HFF-Myc (cell line): ENCODE results near the gene PDE7B.
A peak's percentile ranks its signal among the peaks of the same experiment; 100 is the strongest.

ENCODE experiments used
- DNase-seq: peaks from one replicate; pipeline ENCODE4 v3.0.0-alpha.2; 2011; ENCODE audit warnings: low read depth; ENCODE audit errors: extremely low read depth
- H3K4me3 ChIP-seq: replicated peaks from 2 replicates; pipeline ENCODE4 v1.5.1; 2011; ENCODE audit warnings: low read depth, mild to moderate bottlenecking, control low read depth, low read length
- TF ChIP-seq, protein P1 (sequence below): IDR thresholded peaks from 2 replicates; pipeline ENCODE4 v1.5.1; 2012; ENCODE audit warnings: mild to moderate bottlenecking, low read depth, low read length, control low read depth; ENCODE audit errors: missing control alignments

PDE7B gene

DNA sequence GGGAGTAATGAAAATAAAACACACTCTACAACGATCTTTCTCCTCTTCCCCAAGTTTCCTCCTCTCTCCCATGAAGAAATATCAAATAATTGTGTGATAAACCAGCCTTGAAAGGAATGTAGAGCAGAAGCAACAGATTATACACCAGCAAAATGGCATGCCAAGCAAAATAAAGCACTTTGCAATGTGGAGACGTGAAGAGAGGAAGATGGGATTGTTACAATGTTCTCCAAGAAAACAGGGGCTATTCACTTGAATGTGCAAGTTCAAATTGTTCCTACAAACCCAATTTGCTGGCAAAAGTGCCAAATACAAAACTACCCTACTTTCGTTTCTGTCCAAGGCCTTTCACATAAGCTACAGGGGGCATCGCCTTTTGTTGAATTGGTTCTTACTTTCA, 185.1 kb downstream of the PDE7B start:
- TF ChIP-seq, protein P1, sequence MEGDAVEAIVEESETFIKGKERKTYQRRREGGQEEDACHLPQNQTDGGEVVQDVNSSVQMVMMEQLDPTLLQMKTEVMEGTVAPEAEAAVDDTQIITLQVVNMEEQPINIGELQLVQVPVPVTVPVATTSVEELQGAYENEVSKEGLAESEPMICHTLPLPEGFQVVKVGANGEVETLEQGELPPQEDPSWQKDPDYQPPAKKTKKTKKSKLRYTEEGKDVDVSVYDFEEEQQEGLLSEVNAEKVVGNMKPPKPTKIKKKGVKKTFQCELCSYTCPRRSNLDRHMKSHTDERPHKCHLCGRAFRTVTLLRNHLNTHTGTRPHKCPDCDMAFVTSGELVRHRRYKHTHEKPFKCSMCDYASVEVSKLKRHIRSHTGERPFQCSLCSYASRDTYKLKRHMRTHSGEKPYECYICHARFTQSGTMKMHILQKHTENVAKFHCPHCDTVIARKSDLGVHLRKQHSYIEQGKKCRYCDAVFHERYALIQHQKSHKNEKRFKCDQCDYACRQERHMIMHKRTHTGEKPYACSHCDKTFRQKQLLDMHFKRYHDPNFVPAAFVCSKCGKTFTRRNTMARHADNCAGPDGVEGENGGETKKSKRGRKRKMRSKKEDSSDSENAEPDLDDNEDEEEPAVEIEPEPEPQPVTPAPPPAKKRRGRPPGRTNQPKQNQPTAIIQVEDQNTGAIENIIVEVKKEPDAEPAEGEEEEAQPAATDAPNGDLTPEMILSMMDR, result no peak
- DNase-seq, result no peak
- H3K4me3 ChIP-seq, result no peak overlapping the region

DNA sequence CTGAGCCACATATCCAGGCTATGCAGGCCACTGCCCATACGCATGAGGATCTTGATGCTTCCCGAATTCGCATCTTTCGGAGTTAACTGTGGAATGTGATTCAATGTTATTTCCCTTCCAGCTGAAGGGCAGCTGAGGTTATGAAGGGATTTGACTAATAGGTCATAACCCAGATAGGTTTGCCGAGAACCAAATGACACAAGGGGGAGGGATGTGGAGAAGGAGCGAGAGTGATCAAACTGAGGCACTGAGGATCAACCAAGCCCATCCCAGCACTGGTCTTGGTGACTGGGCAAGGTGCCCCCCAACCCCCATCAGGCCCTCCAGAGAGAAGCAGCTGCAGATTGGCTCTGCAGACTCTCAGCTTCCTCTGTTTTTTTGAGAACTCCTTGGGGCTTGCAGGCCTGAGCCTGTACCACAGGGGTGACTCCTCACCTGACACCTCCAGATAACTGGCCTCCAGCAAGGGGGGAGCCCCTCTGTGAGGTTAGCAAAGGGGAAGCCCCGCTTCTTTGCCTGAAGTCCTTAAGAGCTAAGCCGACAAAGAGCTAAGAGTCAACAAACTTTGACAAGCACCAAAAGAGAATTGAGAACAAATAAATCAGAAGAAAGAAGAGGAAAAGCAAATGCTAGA, 185.9 kb downstream of the PDE7B start:
- TF ChIP-seq, protein P1, result no peak
- no peak overlapping the region for H3K4me3 ChIP-seq
- no peak for DNase-seq

DNA sequence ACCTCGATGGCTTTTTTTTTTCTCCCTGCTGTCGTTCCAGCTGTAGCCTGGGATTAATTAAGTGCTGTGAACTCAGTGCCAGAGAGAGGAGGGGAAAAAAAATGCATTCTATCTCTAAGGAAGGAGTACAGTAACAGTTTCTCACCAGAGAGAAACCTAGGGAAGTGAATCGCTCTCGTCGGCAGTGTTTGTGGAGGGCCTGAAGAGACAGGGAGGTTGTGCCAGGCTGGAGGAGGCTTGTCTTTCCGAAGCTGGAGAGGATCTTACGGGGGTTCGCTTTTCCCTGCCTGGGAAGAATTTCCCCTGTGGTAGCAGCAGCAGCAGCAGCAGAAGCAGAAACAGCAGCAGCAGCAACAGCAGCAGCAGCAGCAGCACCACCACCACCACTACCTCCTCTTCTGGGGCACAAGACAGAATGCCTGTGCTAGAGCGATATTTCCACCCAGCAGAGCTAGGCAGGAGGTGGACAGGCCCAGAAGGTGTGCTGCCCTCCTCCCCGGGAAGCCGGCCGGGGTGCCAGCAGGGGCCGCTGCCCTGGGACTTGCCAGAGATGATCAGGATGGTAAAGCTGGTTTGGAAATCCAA, 186.5 kb downstream of the PDE7B start:
- peak overlapping the region; percentile 8; the same call in 1 of the 2 replicates for H3K4me3 ChIP-seq
- TF ChIP-seq, protein P1, result no peak
- DNase-seq, result no peak

DNA sequence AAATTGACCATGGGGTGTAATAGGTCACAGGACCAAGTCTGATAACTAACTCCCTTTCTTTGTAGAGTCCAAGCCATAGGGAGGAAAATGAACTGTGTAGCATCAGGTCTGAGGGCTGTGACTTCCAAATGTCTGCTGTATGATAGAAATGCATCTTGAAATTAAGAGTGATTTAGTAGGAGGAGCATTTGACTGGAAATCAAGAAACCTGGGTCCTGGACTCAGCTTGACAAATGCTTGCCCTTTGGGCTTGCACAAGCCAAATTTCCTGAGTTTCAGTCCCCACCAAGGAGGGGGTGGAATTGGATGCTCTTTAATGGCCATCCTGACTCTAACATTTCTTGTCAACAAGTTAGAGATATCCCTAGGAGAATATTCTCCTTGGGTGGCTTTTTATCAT, 187.0 kb downstream of the PDE7B start:
- TF ChIP-seq, protein P1, result no peak

DNA sequence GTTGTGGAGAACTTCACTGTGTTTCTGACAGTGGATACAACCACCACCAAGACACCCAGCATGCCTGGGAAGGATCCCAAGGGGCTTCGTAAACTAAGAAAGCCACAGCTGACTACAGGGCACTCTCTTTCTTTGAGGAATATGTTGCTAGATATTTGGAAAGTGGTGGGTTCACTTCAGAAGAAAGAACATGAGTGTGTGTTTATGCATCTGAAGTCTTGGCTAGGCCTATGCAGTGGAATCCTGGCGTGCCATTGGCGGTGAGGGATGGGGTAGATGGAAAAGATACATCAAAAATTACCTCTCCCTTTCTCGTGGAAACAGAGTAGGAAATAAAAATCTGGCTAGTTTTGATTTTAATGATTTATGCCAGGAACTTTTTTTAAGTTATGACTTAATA, 187.7 kb downstream of the PDE7B start:
- TF ChIP-seq, protein P1, result no peak
- DNase-seq, result no peak
- H3K4me3 ChIP-seq, result no peak overlapping the region

More for the DNA sequence above, 187.0 kb downstream of the PDE7B start:
- no peak overlapping the region for H3K4me3 ChIP-seq
- DNase-seq, result no peak

DNA sequence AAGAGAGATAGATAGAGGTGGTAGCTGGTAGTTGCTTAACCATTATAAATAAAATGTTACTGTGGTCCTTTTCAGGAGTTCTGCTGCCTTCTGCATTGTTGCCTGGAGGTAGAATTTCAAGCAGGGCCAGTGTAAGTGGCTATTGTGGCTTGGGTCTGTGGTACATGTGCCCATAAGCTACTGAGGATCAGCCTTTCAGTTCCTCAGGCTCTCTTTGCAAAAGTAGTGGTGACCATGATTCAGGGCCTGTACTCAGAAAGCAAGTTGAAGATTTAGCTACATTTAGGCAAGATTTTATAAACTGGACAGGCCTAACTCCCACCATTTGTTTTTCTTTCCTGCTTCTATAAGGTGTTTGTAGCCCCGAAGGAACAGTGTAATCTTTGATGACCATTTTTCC, 199.0 kb downstream of the PDE7B start:
- TF ChIP-seq, protein P1, result no peak
- DNase-seq, result no peak
- no peak overlapping the region for H3K4me3 ChIP-seq
